Neuronal stem cell (in vitro differentiated cells): ENCODE data around the gene ITIH6.

Experiments
- DNase-seq: peaks from one replicate; pipeline ENCODE4 v3.0.0-alpha.2; 2013; ENCODE audit warnings: low spot score
- H2AFZ ChIP-seq: one replicate; pipeline ENCODE4 v1.6.1; 2013; ENCODE audit warnings: mild to moderate bottlenecking, low read length, inconsistent platforms
- H2AK5ac ChIP-seq: 2 replicates; pipeline ENCODE4 v1.6.1; 2013; ENCODE audit warnings: low read depth, mild to moderate bottlenecking, inconsistent platforms, low read length, moderate library complexity, mixed read lengths
- H2BK120ac ChIP-seq: 2 replicates; pipeline ENCODE4 v1.6.1; 2013; ENCODE audit warnings: low read depth, mild to moderate bottlenecking, inconsistent platforms, low read length, moderate library complexity, mixed read lengths
- H2BK12ac ChIP-seq: one replicate; pipeline ENCODE4 v1.6.1; 2013; ENCODE audit warnings: low read length, inconsistent platforms
- H2BK15ac ChIP-seq: 2 replicates; pipeline ENCODE4 v1.6.1; 2013; ENCODE audit warnings: mild to moderate bottlenecking, low read length, inconsistent platforms, mixed read lengths
- H2BK5ac ChIP-seq: one replicate; pipeline ENCODE4 v1.6.1; 2013; ENCODE audit warnings: inconsistent platforms, mild to moderate bottlenecking, low read length, moderate library complexity
- H3K14ac ChIP-seq: one replicate; pipeline ENCODE4 v1.6.1; 2013; ENCODE audit warnings: low read length, inconsistent platforms
- H3K18ac ChIP-seq: 2 replicates; pipeline ENCODE4 v1.6.1; 2013; ENCODE audit warnings: low read length, inconsistent platforms
- H3K23ac ChIP-seq: 2 replicates; pipeline ENCODE4 v1.6.1; 2013; ENCODE audit warnings: low read depth, mild to moderate bottlenecking, mixed read lengths, low read length, inconsistent platforms; ENCODE audit not compliant: poor library complexity
- H3K27ac ChIP-seq: replicated peaks from 3 replicates; pipeline ENCODE4 v1.5.1; 2013; ENCODE audit warnings: low read length, inconsistent platforms
- H3K27me3 ChIP-seq, 3 experiments: 2 replicates each; pipeline ENCODE4 v1.6.1; 2013; ENCODE audit warnings: low read length in 3 of 3, mild to moderate bottlenecking in 2 of 3, inconsistent platforms in 1 of 3, low read depth in 1 of 3, mixed read lengths in 1 of 3, moderate library complexity in 1 of 3; ENCODE audit not compliant: control insufficient read depth in 3 of 3, insufficient read depth in 3 of 3
- H3K36me3 ChIP-seq, 2 donors: replicated peaks in 1 of 2; 2 replicates each; pipeline ENCODE4 v1.6.1; 2013; ENCODE audit warnings: low read length in 2 of 2; ENCODE audit not compliant: control insufficient read depth in 2 of 2, insufficient read depth in 2 of 2
- H3K4ac ChIP-seq: 2 replicates; pipeline ENCODE4 v1.6.1; 2013; ENCODE audit warnings: inconsistent platforms, mild to moderate bottlenecking, low read length, moderate library complexity
- H3K4me1 ChIP-seq, 2 donors: 1 replicate in 1 of 2; 2 replicates in 1 of 2; pipeline ENCODE4 v1.6.1; 2013; ENCODE audit warnings: low read length in 2 of 2, low read depth in 1 of 2; ENCODE audit not compliant: control insufficient read depth in 2 of 2, insufficient read depth in 1 of 2
- H3K4me2 ChIP-seq: one replicate; pipeline ENCODE4 v1.6.1; 2013; ENCODE audit warnings: mild to moderate bottlenecking, low read length, inconsistent platforms; ENCODE audit not compliant: insufficient read depth, poor library complexity, severe bottlenecking
- H3K4me3 ChIP-seq, 2 donors: 2 replicates each; pipeline ENCODE4 v1.5.1; 2013; ENCODE audit warnings: low read length in 2 of 2, mild to moderate bottlenecking in 2 of 2, inconsistent platforms in 1 of 2, moderate library complexity in 1 of 2
- H3K79me1 ChIP-seq: one replicate; pipeline ENCODE4 v1.6.1; 2013; ENCODE audit warnings: low read depth, mild to moderate bottlenecking, inconsistent platforms, low read length, moderate library complexity
- H3K9ac ChIP-seq: one replicate; pipeline ENCODE4 v1.6.1; 2013; ENCODE audit warnings: mild to moderate bottlenecking, low read depth, low read length, inconsistent platforms; ENCODE audit not compliant: poor library complexity
- H3K9me3 ChIP-seq, 2 donors: replicated peaks in 1 of 2; 2 replicates each; pipeline versions ENCODE3 to v1.6.1; 2013; ENCODE audit warnings: low read length in 2 of 2, mild to moderate bottlenecking in 2 of 2, inconsistent platforms in 1 of 2, low read depth in 1 of 2, mixed read lengths in 1 of 2, moderate library complexity in 1 of 2; ENCODE audit not compliant: control insufficient read depth in 2 of 2, insufficient read depth in 1 of 2
- H4K8ac ChIP-seq: one replicate; pipeline ENCODE4 v1.6.1; 2013; ENCODE audit warnings: low read depth, mild to moderate bottlenecking, inconsistent platforms, low read length, moderate library complexity
- H4K91ac ChIP-seq: one replicate; pipeline ENCODE4 v1.6.1; 2013; ENCODE audit warnings: low read length, low read depth, mild to moderate bottlenecking, inconsistent platforms; ENCODE audit not compliant: poor library complexity
- WGBS, 2 donors: extraction: QIAGEN DNeasy Blood & Tissue Kit; methylation state at CpG; one replicate each; pipeline ENCODE4 v1.1.7; 2013; ENCODE audit warnings: missing lambda C conversion rate in 2 of 2, mixed read lengths in 1 of 2; ENCODE audit not compliant: insufficient read length in 2 of 2, insufficient replicate concordance in 1 of 2; ENCODE audit errors: extremely low coverage in 2 of 2; 5-methylcytosine and 5-hydroxymethylcytosine counted together

The ITIH6 gene

GRCh38 chrX:54758114-54759055 lies 39.7 kb downstream of the ITIH6 start:
- Histone ChIP-seq H3K9ac (no peak overlapping the region), H3K18ac (no peak overlapping the region), H3K4ac (no peak overlapping the region), H3K4me1 (no peaks in the 10 kb centered on the region), H2BK12ac (no peak overlapping the region), H3K27ac (no peak overlapping the region), H2BK5ac (no peak overlapping the region), H2BK120ac (no peak overlapping the region), H2AFZ (peak overlapping the region; percentile 2), H3K14ac (no peak overlapping the region), H3K4me3 (no peak overlapping the region), H2AK5ac (no peak overlapping the region), H3K27me3 (peaks cover 0 to 5% (median 0%) of the 10 kb centered on the region in 3 experiments), H3K23ac (no peak overlapping the region), H4K91ac (no peak overlapping the region), H2BK15ac (no peak overlapping the region), H3K79me1 (no peaks in the 10 kb centered on the region), H3K9me3 (no peaks in the 10 kb centered on the region), H3K36me3 (no peaks in the 10 kb centered on the region), H4K8ac (no peak overlapping the region), H3K4me2 (no peak overlapping the region)
- no CpG with 5 or more reads among the region's 21 CpGs for WGBS, 2 donors
- no peak for DNase-seq

DNA sequence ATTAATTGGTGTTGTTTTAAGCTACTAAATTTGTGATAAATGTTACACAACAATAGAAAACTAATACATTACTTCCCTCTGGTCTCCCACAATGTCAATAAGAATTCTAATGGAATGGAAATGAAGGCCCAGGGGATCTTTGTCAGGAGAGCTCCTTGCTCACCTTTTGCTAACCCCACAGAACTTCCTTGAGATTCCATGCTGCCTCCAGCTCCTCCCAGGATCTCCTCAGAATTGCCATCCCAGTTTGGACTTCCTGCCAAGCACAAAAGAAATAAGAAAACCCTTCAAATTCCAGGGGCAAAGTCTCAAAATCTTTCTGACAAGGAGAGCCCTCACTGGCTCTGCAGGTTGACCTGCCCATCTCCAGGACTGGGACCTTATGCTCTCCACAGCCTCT lies 43.2 kb downstream of the ITIH6 start:
- no peak overlapping the region for H3K4ac ChIP-seq
- no peaks in the 10 kb centered on the region for H3K36me3 ChIP-seq
- H2BK5ac ChIP-seq: no peak overlapping the region
- H3K4me2 ChIP-seq: no peak overlapping the region
- no peak overlapping the region for H3K23ac ChIP-seq
- no peaks in the 10 kb centered on the region for H3K9me3 ChIP-seq
- peaks cover 0 to 6% (median 0%) of the 10 kb centered on the region in 3 experiments for H3K27me3 ChIP-seq
- no peak overlapping the region for H4K8ac ChIP-seq
- H4K91ac ChIP-seq: no peak overlapping the region
- no peak overlapping the region for H3K27ac ChIP-seq
- H2AFZ ChIP-seq: no peak overlapping the region
- H2AK5ac ChIP-seq: no peak overlapping the region
- H3K18ac ChIP-seq: no peak overlapping the region
- no peak overlapping the region for H2BK120ac ChIP-seq
- no peak overlapping the region for H3K9ac ChIP-seq
- H3K79me1 ChIP-seq: no peaks in the 10 kb centered on the region
- H3K14ac ChIP-seq: no peak overlapping the region
- no peaks in the 10 kb centered on the region for H3K4me1 ChIP-seq
- H2BK15ac ChIP-seq: no peak overlapping the region
- no peak overlapping the region for H2BK12ac ChIP-seq
- DNase-seq: no peak
- H3K4me3 ChIP-seq: no peak overlapping the region

- Histone ChIP-seq H4K91ac (no peak overlapping the region), H3K23ac (no peak overlapping the region), H2BK5ac (no peak overlapping the region), H3K18ac (no peak overlapping the region), H2BK12ac (no peak overlapping the region), H4K8ac (no peak overlapping the region), H2BK120ac (no peak overlapping the region), H3K36me3 (no peaks in the 10 kb centered on the region), H3K27ac (no peak overlapping the region), H2AFZ (no peak overlapping the region), H3K9me3 (no peaks in the 10 kb centered on the region), H3K4me2 (no peak overlapping the region), H3K4me1 (no peaks in the 10 kb centered on the region), H3K4ac (no peak overlapping the region), H3K9ac (no peak overlapping the region), H3K79me1 (no peaks in the 10 kb centered on the region), H2BK15ac (no peak overlapping the region), H2AK5ac (no peak overlapping the region), H3K27me3 (peaks cover 0 to 24% (median 0%) of the 10 kb centered on the region in 3 experiments), H3K14ac (no peak overlapping the region), H3K4me3 (no peak overlapping the region)
- DNase-seq: no peak
- no CpG with 5 or more reads among the region's 1 CpG for WGBS, 2 donors
Measured at GRCh38 chrX:54748626-54749025, 49.4 kb downstream of the ITIH6 start.

- H3K27me3 ChIP-seq: peaks cover 0 to 21% (median 0%) of the 10 kb centered on the region in 3 experiments
- no peaks in the 10 kb centered on the region for H3K79me1 ChIP-seq
- no peak for DNase-seq
- H2BK12ac ChIP-seq: no peak overlapping the region
- H4K8ac ChIP-seq: no peak overlapping the region
- H3K14ac ChIP-seq: no peak overlapping the region
- H3K4me1 ChIP-seq: no peaks in the 10 kb centered on the region
- H2BK120ac ChIP-seq: no peak overlapping the region
- H2BK5ac ChIP-seq: no peak overlapping the region
- H3K9ac ChIP-seq: no peak overlapping the region
- H3K9me3 ChIP-seq: no peaks in the 10 kb centered on the region
- no peak overlapping the region for H3K18ac ChIP-seq
- H2BK15ac ChIP-seq: no peak overlapping the region
- no CpG with 5 or more reads among the region's 3 CpGs for WGBS, 2 donors
- H3K36me3 ChIP-seq: no peaks in the 10 kb centered on the region
- H2AK5ac ChIP-seq: no peak overlapping the region
- H2AFZ ChIP-seq: no peak overlapping the region
- no peak overlapping the region for H3K23ac ChIP-seq
- no peak overlapping the region for H3K27ac ChIP-seq
- H3K4me3 ChIP-seq: no peak overlapping the region
- H3K4me2 ChIP-seq: no peak overlapping the region
- no peak overlapping the region for H3K4ac ChIP-seq
- no peak overlapping the region for H4K91ac ChIP-seq
Measured at GRCh38 chrX:54747733-54748393, 50.2 kb downstream of the ITIH6 start.
